ENCODE data around the gene HIGD1C. TPM values are rescaled to one million over a fixed set of nuclear protein-coding genes. Genes with fewer than 3 reads are reported as not detected.

The HIGD1C gene
- total RNA-seq, 1 experiment from 2014 or later: not detected

GRCh38 chr12:50988871-50989270 lies 36.5 kb downstream of the HIGD1C start:
- no CpG with 5 or more reads among the region's 5 CpGs for WGBS (ENCODE audit: extremely low coverage, insufficient read length, low lambda C conversion rate)
- Histone ChIP-seq H3K9me3 (ENCODE audit: control insufficient read depth, low read depth, low read length) (no peaks in the 10 kb centered on the region), H2AFZ (ENCODE audit: low read length) (no peak overlapping the region), H3K23me2 (ENCODE audit: insufficient read length, low read depth, low read length, poor library complexity, severe bottlenecking) (no peaks in the 10 kb centered on the region), H3K79me1 (ENCODE audit: insufficient read depth, low read depth, low read length, poor library complexity, severe bottlenecking) (no peaks in the 10 kb centered on the region), H3K14ac (ENCODE audit: insufficient read depth, low read length) (no peak overlapping the region), H2BK120ac (ENCODE audit: low read depth, low read length, poor library complexity, severe bottlenecking) (no peak overlapping the region), H3K4me1 (ENCODE audit: insufficient read depth, low read length) (no peaks in the 10 kb centered on the region), H4K5ac (ENCODE audit: insufficient read length, low read depth, low read length) (no peak overlapping the region), H2BK5ac (ENCODE audit: insufficient read length, low read length) (no peak overlapping the region), H2AK5ac (ENCODE audit: insufficient read length, low read length) (no peak overlapping the region), H3K4me2 (ENCODE audit: insufficient read depth, insufficient read length, low read length) (no peak overlapping the region), H4K20me1 (ENCODE audit: control insufficient read depth, insufficient read depth, insufficient read length) (no peaks in the 10 kb centered on the region), H4K8ac (replicated peaks; ENCODE audit: insufficient read length, low read depth, low read length) (no peak overlapping the region), H2BK20ac (ENCODE audit: low read depth, low read length, poor library complexity, severe bottlenecking) (no peak overlapping the region), H3K79me2 (ENCODE audit: insufficient read depth, low read length) (no peaks in the 10 kb centered on the region), H3K23ac (ENCODE audit: insufficient read length, low read depth, low read length) (no peak overlapping the region), H3K27me3 (ENCODE audit: insufficient read depth, low read length) (no peaks in the 10 kb centered on the region), H2BK15ac (ENCODE audit: low read depth, low read length) (no peak overlapping the region), H3K27ac (ENCODE audit: insufficient read length, low read depth, low read length) (no peak overlapping the region), H3K4ac (ENCODE audit: low read depth, low read length) (no peak overlapping the region), H2BK12ac (ENCODE audit: insufficient read length, low read depth, low read length) (no peak overlapping the region), H3K56ac (ENCODE audit: insufficient read length, low read depth, low read length) (no peak overlapping the region), H4K91ac (ENCODE audit: insufficient read length, low read depth, low read length) (no peak overlapping the region), H3T11ph (ENCODE audit: low read length) (no peak overlapping the region), H3K18ac (ENCODE audit: insufficient read length, low read depth, low read length) (no peak overlapping the region), H3K9ac (ENCODE audit: extremely low read depth, insufficient read length, low read length) (no peak overlapping the region)
- no peaks in the 10 kb centered on the region for H3K9me3 Mint-ChIP-seq
- peaks cover 0 to 5% of the 10 kb centered on the region in 2 experiments; a peak in 2 of 4 replicates for H3K4me1 Mint-ChIP-seq
- peak overlapping the region in 1 of 3 experiments; percentile 20; a peak in 1 of 7 replicates for H3K27ac Mint-ChIP-seq
- no peak for TF ChIP-seq CTCF (conservative IDR thresholded peaks at IDR 0.05)
- H3K27me3 Mint-ChIP-seq (ENCODE audit: low read depth): no peaks in the 10 kb centered on the region
- H3K4me3 Mint-ChIP-seq: no peak overlapping the region
- peaks cover 8 to 47% (median 33%) of the 10 kb centered on the region in 3 experiments; a peak in 5 of 7 replicates for H3K36me3 Mint-ChIP-seq (ENCODE audit: insufficient read depth in 1 of 3, low read depth in 3 of 3)
- DNase-seq: no peak

Measured in H9 (cell line).